Measurements from ENCODE around the gene PDE6B. TPM values are rescaled to one million over a fixed set of nuclear protein-coding genes. Genes with fewer than 3 reads are reported as not detected.

The PDE6B gene
- polyA plus RNA-seq, 1 donor from 2014 or later: 3.2 TPM

GRCh38 chr4:588351-588849 lies 37.0 kb upstream of the PDE6B start:
- no peak for TF ChIP-seq CTCF (IDR thresholded peaks at IDR 0.05; ENCODE audit: poor library complexity, severe bottlenecking)
- TF ChIP-seq MXI1 (conservative IDR thresholded peaks at IDR 0.05; ENCODE audit: poor library complexity, severe bottlenecking): no peak
- TF ChIP-seq TAF1 (IDR thresholded peaks at IDR 0.05; ENCODE audit: low read depth): no peak
- no peak for TF ChIP-seq RAD21 (conservative IDR thresholded peaks at IDR 0.05)
- TF ChIP-seq EP300 (conservative IDR thresholded peaks at IDR 0.05; ENCODE audit: poor library complexity, severe bottlenecking): no peak
- H3K27me3 ChIP-seq (ENCODE audit: insufficient read depth, low read depth, low read length): no peaks in the 10 kb centered on the region
- no peaks in the 10 kb centered on the region for H3K9me2 ChIP-seq (ENCODE audit: insufficient read depth, low read length)

DNA sequence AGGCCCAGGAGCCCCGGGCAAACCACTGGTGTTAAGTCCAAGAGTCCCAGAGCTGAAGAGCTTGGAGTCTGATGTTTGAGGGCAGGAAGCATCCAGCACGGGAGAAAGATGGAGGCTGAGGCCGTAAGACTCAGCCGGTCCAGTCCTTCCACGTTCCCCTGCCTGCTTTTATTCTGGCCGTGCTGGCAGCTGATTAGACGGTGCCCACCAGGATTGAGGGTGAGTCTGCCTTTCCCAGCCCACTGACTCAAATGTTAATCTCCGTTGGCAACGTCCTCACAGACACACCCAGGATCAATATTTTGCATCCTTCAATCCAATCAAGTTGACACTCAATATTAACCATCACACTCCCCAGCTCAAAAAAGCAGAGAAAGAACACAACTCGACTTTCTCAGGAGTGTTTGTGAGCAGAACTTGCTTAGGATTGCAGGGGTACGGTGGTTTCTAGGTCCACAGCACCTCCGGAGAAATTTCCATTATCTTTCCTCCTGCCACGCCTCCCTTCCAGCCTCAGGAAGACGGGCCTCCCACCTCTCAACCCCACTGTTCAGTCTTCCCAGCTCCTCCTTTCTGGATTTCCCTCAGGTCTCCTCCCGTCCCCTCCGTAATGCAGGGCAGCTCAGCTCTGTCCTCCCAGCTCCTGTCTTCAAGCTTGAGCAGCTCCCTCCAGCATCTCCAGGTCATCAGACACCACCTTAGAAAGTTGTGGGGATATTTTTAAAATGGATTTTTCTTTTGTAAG lies 36.0 kb upstream of the PDE6B start:
- H3K4me3 ChIP-seq (ENCODE audit: low read length): no peak overlapping the region
- no peaks in the 10 kb centered on the region for H3K27me3 ChIP-seq (ENCODE audit: insufficient read depth, low read depth, low read length)
- H3K4me2 ChIP-seq (ENCODE audit: low read length): no peak overlapping the region
- H2AFZ ChIP-seq (ENCODE audit: low read depth, low read length): no peak overlapping the region
- TF ChIP-seq EP300 (conservative IDR thresholded peaks at IDR 0.05; ENCODE audit: poor library complexity, severe bottlenecking): no peak
- TF ChIP-seq RAD21 (conservative IDR thresholded peaks at IDR 0.05): no peak
- no peak for TF ChIP-seq POLR2AphosphoS5 (IDR thresholded peaks at IDR 0.05)
- TF ChIP-seq, protein P1, sequence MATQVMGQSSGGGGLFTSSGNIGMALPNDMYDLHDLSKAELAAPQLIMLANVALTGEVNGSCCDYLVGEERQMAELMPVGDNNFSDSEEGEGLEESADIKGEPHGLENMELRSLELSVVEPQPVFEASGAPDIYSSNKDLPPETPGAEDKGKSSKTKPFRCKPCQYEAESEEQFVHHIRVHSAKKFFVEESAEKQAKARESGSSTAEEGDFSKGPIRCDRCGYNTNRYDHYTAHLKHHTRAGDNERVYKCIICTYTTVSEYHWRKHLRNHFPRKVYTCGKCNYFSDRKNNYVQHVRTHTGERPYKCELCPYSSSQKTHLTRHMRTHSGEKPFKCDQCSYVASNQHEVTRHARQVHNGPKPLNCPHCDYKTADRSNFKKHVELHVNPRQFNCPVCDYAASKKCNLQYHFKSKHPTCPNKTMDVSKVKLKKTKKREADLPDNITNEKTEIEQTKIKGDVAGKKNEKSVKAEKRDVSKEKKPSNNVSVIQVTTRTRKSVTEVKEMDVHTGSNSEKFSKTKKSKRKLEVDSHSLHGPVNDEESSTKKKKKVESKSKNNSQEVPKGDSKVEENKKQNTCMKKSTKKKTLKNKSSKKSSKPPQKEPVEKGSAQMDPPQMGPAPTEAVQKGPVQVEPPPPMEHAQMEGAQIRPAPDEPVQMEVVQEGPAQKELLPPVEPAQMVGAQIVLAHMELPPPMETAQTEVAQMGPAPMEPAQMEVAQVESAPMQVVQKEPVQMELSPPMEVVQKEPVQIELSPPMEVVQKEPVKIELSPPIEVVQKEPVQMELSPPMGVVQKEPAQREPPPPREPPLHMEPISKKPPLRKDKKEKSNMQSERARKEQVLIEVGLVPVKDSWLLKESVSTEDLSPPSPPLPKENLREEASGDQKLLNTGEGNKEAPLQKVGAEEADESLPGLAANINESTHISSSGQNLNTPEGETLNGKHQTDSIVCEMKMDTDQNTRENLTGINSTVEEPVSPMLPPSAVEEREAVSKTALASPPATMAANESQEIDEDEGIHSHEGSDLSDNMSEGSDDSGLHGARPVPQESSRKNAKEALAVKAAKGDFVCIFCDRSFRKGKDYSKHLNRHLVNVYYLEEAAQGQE (IDR thresholded peaks at IDR 0.05; ENCODE audit: borderline replicate concordance): no peak
- TF ChIP-seq TAF1 (IDR thresholded peaks at IDR 0.05; ENCODE audit: low read depth): no peak
- no peak for TF ChIP-seq MXI1 (conservative IDR thresholded peaks at IDR 0.05; ENCODE audit: poor library complexity, severe bottlenecking)
- TF ChIP-seq SMC3 (conservative IDR thresholded peaks at IDR 0.05; ENCODE audit: poor library complexity): no peak
- no peak for TF ChIP-seq EZH2 (IDR thresholded peaks at IDR 0.05; ENCODE audit: borderline replicate concordance, insufficient read depth, low read length, poor library complexity, severe bottlenecking)
- no peaks in the 10 kb centered on the region for H3K79me2 ChIP-seq (replicated peaks; ENCODE audit: insufficient read depth, low read length)
- H3K9ac ChIP-seq (ENCODE audit: low read length): no peak overlapping the region
- no peaks in the 10 kb centered on the region for H3F3A ChIP-seq (ENCODE audit: insufficient read depth, low read length, poor library complexity, severe bottlenecking)
- H3K9me3 ChIP-seq (ENCODE audit: low read length): no peaks in the 10 kb centered on the region
- no peaks in the 10 kb centered on the region for H4K20me1 ChIP-seq (ENCODE audit: insufficient read depth)
- no peaks in the 10 kb centered on the region for H3K9me2 ChIP-seq (ENCODE audit: insufficient read depth, low read length)
- H3K36me3 ChIP-seq (ENCODE audit: insufficient read depth, low read length): peaks cover 4% of the 10 kb centered on the region
- H3K27ac ChIP-seq (ENCODE audit: low read length): no peak overlapping the region

More at GRCh38 chr4:588351-588849, 37.0 kb upstream of the PDE6B start:
- Histone ChIP-seq H3K79me2 (replicated peaks; ENCODE audit: insufficient read depth, low read length) (no peaks in the 10 kb centered on the region), H3K4me3 (ENCODE audit: low read length) (no peak overlapping the region), H3K36me3 (ENCODE audit: insufficient read depth, low read length) (peaks cover 4% of the 10 kb centered on the region), H3K9me3 (ENCODE audit: low read length) (no peaks in the 10 kb centered on the region), H3K4me2 (ENCODE audit: low read length) (no peak overlapping the region), H2AFZ (ENCODE audit: low read depth, low read length) (no peak overlapping the region), H3K9ac (ENCODE audit: low read length) (no peak overlapping the region), H4K20me1 (ENCODE audit: insufficient read depth) (no peaks in the 10 kb centered on the region), H3F3A (ENCODE audit: insufficient read depth, low read length, poor library complexity, severe bottlenecking) (no peaks in the 10 kb centered on the region), H3K27ac (ENCODE audit: low read length) (no peak overlapping the region)
